Measurements from ENCODE around the gene AMIGO1. TPM values are rescaled to one million over a fixed set of nuclear protein-coding genes. Genes with fewer than 3 reads are reported as not detected.

The AMIGO1 gene
- total and polyA plus RNA-seq, 8 donors = 1.6 to 5.8 (median 5.0) TPM

DNA sequence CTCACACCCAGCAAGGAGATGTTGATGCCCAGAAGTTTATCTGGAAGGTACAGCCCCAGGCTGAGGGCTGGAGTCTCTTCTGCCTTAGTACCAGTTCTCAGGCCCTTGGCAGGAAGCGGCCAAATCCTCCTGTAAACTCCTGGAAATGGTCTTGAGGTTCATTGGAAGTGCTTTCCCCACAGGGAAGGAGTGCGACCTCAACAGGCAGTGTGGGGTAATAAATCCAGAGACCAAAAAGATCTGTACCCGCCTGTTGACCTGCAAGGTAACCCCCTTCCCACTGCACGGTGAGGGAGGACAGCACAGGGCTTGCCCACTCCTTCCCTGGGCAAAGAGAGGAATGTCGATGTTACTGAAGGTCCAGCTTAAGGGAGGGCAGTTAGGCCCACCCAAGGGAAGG is 21.3 kb downstream of the AMIGO1 start:
- WGBS, 2 donors = 78 to 79% methylated on average over 5 of the region's 5 CpGs
- H3K36me3 ChIP-seq = no peaks in the 10 kb centered on the region
- H3K4me1 ChIP-seq = peaks cover 0 to 5% (median 0%) of the 10 kb centered on the region in 3 donors
- FAIRE-seq = no peak
- no peak for DNase-seq
- H3K4me3 ChIP-seq = no peak overlapping the region
- ATAC-seq = no peak
- no peak overlapping the region for H3K27ac ChIP-seq
- no peaks in the 10 kb centered on the region for H3K27me3 ChIP-seq
- TF ChIP-seq, protein P1, sequence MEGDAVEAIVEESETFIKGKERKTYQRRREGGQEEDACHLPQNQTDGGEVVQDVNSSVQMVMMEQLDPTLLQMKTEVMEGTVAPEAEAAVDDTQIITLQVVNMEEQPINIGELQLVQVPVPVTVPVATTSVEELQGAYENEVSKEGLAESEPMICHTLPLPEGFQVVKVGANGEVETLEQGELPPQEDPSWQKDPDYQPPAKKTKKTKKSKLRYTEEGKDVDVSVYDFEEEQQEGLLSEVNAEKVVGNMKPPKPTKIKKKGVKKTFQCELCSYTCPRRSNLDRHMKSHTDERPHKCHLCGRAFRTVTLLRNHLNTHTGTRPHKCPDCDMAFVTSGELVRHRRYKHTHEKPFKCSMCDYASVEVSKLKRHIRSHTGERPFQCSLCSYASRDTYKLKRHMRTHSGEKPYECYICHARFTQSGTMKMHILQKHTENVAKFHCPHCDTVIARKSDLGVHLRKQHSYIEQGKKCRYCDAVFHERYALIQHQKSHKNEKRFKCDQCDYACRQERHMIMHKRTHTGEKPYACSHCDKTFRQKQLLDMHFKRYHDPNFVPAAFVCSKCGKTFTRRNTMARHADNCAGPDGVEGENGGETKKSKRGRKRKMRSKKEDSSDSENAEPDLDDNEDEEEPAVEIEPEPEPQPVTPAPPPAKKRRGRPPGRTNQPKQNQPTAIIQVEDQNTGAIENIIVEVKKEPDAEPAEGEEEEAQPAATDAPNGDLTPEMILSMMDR (IDR thresholded peaks at IDR 0.05) = no peak
- intact Hi-C loops (cut with DNase I) = loop anchor here in 1 of 3 donors (5.0 kb wide), 1 partner anchor 44 kb away; no protein-coding TSS in a partner anchor
- no peaks in the 10 kb centered on the region for H3K9me3 ChIP-seq

DNA sequence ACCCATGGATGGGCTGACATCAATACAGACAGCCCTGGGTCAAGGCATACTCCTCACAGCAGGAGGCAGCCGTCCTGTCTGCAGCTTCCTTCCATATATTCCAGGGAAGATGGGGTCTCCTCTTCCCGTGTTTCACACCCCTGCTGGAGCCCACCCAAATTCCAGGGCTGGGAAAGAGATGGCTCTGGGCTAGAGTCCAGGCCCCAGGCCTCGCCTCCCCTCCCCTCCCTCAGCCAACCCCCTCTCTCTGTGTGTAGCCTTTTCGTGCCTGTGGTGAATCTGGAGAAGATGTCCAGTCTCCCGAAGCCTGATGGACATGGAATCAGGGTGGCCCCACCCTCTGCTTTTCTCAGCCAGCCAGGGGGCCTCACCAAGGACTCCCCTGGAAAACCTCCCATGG is 22.3 kb downstream of the AMIGO1 start:
- WGBS, 2 donors = 70 to 83% methylated on average over 5 of the region's 5 CpGs
- intact Hi-C loops (cut with DNase I) = loop anchor here in 1 of 3 donors (5.0 kb wide), 1 partner anchor 45 kb away; no protein-coding TSS in a partner anchor
- ATAC-seq (no peak), FAIRE-seq (no peak), DNase-seq (no peak)
- no peaks in the 10 kb centered on the region for H3K36me3 ChIP-seq
- no peaks in the 10 kb centered on the region for H3K27me3 ChIP-seq
- H3K27ac ChIP-seq = no peak overlapping the region
- H3K9me3 ChIP-seq = no peaks in the 10 kb centered on the region
- H3K4me1 ChIP-seq = peaks cover 0 to 8% (median 0%) of the 10 kb centered on the region in 3 donors
- TF ChIP-seq, protein P1 (IDR thresholded peaks at IDR 0.05) = no peak
- no peak overlapping the region for H3K4me3 ChIP-seq

DNA sequence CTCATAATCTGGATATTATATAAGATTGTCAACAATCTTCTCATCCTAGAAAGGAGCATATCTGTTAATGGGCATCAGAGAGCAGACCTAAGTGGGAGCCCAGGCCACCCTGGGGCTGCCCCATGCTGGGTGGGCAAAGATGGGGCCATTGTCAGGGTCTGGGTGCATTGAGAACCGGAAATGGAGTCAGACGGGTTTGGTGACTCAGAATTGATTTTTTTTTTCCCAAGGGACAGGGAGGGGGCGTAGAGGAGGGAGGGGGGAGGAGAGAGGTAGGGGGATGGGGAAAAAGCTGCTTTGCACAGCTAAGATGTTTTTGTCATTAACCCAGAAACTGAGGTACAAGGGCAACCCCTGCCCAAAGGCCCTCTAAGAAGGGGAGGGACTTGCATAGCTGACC is 24.5 kb downstream of the AMIGO1 start:
- H3K4me1 ChIP-seq = peaks cover 0 to 8% (median 0%) of the 10 kb centered on the region in 3 donors
- no peak for ATAC-seq
- no peaks in the 10 kb centered on the region for H3K27me3 ChIP-seq
- H3K27ac ChIP-seq = no peak overlapping the region
- TF ChIP-seq, protein P1 (IDR thresholded peaks at IDR 0.05) = no peak
- no peak for FAIRE-seq
- H3K4me3 ChIP-seq = no peak overlapping the region
- WGBS, 2 donors = 6 to 17% methylated on average over 3 of the region's 3 CpGs
- intact Hi-C loops (cut with DNase I) = loop anchor here in 1 of 3 donors (5.0 kb wide), 1 partner anchor 47 kb away; no protein-coding TSS in a partner anchor
- no peaks in the 10 kb centered on the region for H3K36me3 ChIP-seq
- no peaks in the 10 kb centered on the region for H3K9me3 ChIP-seq
- DNase-seq = no peak

DNA sequence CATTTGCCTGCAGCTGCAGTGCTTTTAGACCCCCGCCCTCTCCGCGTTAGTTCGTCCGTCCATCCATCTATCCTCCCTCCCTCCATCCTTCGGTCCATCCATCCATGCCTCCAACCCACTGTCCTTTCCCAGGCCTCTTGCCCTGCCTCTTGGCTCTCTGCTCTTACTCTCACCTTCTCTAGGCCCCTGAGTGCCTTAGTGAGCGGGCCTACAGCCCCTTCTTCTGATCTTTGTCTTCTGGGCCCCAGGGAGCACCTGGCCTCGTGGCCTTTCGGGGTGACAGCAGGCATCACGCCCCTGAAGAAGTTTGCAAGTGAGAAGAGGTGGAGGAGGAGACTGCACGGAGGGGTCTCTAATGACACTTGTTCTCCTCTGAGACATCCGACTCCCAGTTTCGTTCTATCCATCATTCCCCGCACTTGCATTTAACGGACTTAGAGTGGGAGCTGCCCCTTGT is 25.0 kb downstream of the AMIGO1 start:
- 31% methylated on average over 15 of the region's 15 CpGs for WGBS, 2 donors
- H3K4me1 ChIP-seq = peaks cover 0 to 8% (median 0%) of the 10 kb centered on the region in 3 donors
- H3K4me3 ChIP-seq = peak overlapping the region; percentile 59 to 72 (median 71)
- H3K9me3 ChIP-seq = no peaks in the 10 kb centered on the region
- intact Hi-C loops (cut with DNase I) = no loop called here
- FAIRE-seq (no peak), DNase-seq (no peak), ATAC-seq (no peak)
- H3K36me3 ChIP-seq = no peaks in the 10 kb centered on the region
- TF ChIP-seq, protein P1 (IDR thresholded peaks at IDR 0.05) = no peak
- H3K27ac ChIP-seq = no peak overlapping the region
- H3K27me3 ChIP-seq = no peaks in the 10 kb centered on the region

Data from pancreas (tissue), 10 donors.